Fibroblast of lung (primary cell): ENCODE data around the gene DGLUCY.

Experiments
- CTCF ChIP-seq, 2 donors: IDR thresholded peaks in 1 of 2; conservative IDR thresholded peaks in 1 of 2; 1 replicate in 1 of 2; 2 replicates in 1 of 2; pipeline ENCODE4 v1.5.1; 2011 to 2012; ENCODE audit warnings: low read length in 2 of 2, control low read depth in 1 of 2, inconsistent platforms in 1 of 2, low read depth in 1 of 2, mild to moderate bottlenecking in 1 of 2
- EZH2 ChIP-seq: IDR thresholded peaks from 2 replicates; pipeline ENCODE4 v1.5.1; 2012; ENCODE audit warnings: low read length, control low read depth, mild to moderate bottlenecking; ENCODE audit errors: missing control alignments

GRCh38 chr14:91129261-91129660, 15.4 kb downstream of the DGLUCY start:
- TF ChIP-seq CTCF (conservative IDR thresholded peaks at IDR 0.05 in 1 of 2, IDR thresholded peaks at IDR 0.05 in 1 of 2; ENCODE audit: low read depth in 1 of 2, low read length in 2 of 2) (no peak), EZH2 (no peak)
